HCT116 (cell line): Measurements from ENCODE around the gene CCDC28B. TPM values are rescaled to one million over a fixed set of nuclear protein-coding genes. Genes with fewer than 3 reads are reported as not detected.
"Not testable (repeated sequence)": the region's sequence is repeated elsewhere in the genome, so short reads cannot be mapped to it uniquely, and the experiment has no call there.

Source experiments
- ATAC-seq: fragments of 200-7000 bp; cut with Tn5 transposase; 2 replicates; pipeline ENCODE4 v1.9.1; 2020; ENCODE audit warnings: mild to moderate bottlenecking, moderate library complexity
- BruUV-seq: library from RNA; stranded (reverse); fragments of 400-500 nt; replicated peaks from 2 replicates; lab custom pipeline; 2021; lab: Mats Ljungman, UMichigan
- CTCF ChIA-PET: fragments of 300-600 bp; sonication (Branson Sonifier 250); formaldehyde crosslinking; loops from one replicate; lab custom pipeline; 2021; ENCODE audit warnings: antibody characterized with exemption; lab: Charles Lee
- POLR2A ChIA-PET: fragments of 300-600, 350-600 bp; sonication (Branson Sonifier 250); formaldehyde crosslinking; loops from one replicate; lab custom pipeline; 2021; ENCODE audit warnings: antibody characterized with exemption; lab: Charles Lee
- RAD21 ChIA-PET, 2 experiments: fragments of 300-600 bp; sonication (Branson Sonifier 250); formaldehyde crosslinking; loops; one replicate each; lab custom pipeline; 2023; ENCODE audit warnings: low total read pairs in 2 of 2; ENCODE audit not compliant: uncharacterized antibody in 2 of 2, unreplicated experiment in 2 of 2, low non-redundant PET in 1 of 2; lab: Charles Lee
- DNase-seq: peaks from one replicate; pipeline ENCODE4 v3.0.0-alpha.2; 2010; ENCODE audit warnings: low read depth, low spot score
- H2AFZ ChIP-seq: fragments of 200-600 bp; shearing (Covaris generic), sonication (generic); 2 replicates; pipeline ENCODE4 v1.6.1; 2017; ENCODE audit warnings: low read depth, mixed run types, mixed read lengths, antibody characterized with exemption, low read length; ENCODE audit not compliant: poor library complexity, severe bottlenecking
- H3K27ac ChIP-seq: 2 replicates; pipeline ENCODE4 v1.5.1; 2012; ENCODE audit warnings: low read depth, low read length
- H3K27me3 ChIP-seq: fragments of 200-600 bp; sonication (generic); 2 replicates; pipeline ENCODE4 v1.6.1; 2016; ENCODE audit warnings: mixed run types, low read length, mixed read lengths; ENCODE audit not compliant: insufficient read depth
- H3K36me3 ChIP-seq, 2 experiments: fragments of 200-500 bp in 1 of 2; fragments of 200-600 bp in 1 of 2; sonication (Bioruptor generic) in 1 of 2; sonication (generic) in 1 of 2; 2 replicates each; pipeline versions ENCODE4 v1.5.1 to v1.6.1; 2014 to 2016; ENCODE audit warnings: low read length in 2 of 2, inconsistent platforms in 1 of 2, mixed read lengths in 1 of 2, mixed run types in 1 of 2; ENCODE audit not compliant: insufficient read depth in 2 of 2, control insufficient read depth in 1 of 2
- H3K4me1 ChIP-seq, 2 experiments: fragments of 200-600 bp in 1 of 2; sonication (generic) in 1 of 2; 2 replicates each; pipeline versions ENCODE4 v1.5.1 to v1.6.1; 2012 to 2017; ENCODE audit warnings: low read length in 2 of 2, inconsistent platforms in 1 of 2, mild to moderate bottlenecking in 1 of 2, mixed read lengths in 1 of 2, mixed run types in 1 of 2, moderate library complexity in 1 of 2; ENCODE audit not compliant: insufficient read depth in 2 of 2, control insufficient read depth in 1 of 2
- H3K4me2 ChIP-seq: fragments of 200-600 bp; sonication (generic); 2 replicates; pipeline ENCODE4 v1.6.1; 2017; ENCODE audit warnings: mixed run types, low read length, mixed read lengths
- H3K4me3 ChIP-seq, 2 experiments: fragments of 200-600 bp in 1 of 2; sonication (generic) in 1 of 2; replicated peaks in 1 of 2; 2 replicates each; pipeline ENCODE4 v1.5.1; 2011 to 2016; ENCODE audit warnings: low read length in 2 of 2, control low read depth in 1 of 2, low read depth in 1 of 2, mild to moderate bottlenecking in 1 of 2, mixed read lengths in 1 of 2, mixed run types in 1 of 2
- H3K79me2 ChIP-seq: fragments of 200-600 bp; sonication (generic); 2 replicates; pipeline ENCODE4 v1.6.1; 2017; ENCODE audit warnings: mild to moderate bottlenecking, mixed run types, low read length, moderate library complexity, mixed read lengths; ENCODE audit not compliant: insufficient read depth
- H3K9ac ChIP-seq: fragments of 200-600 bp; sonication (generic); 2 replicates; pipeline ENCODE4 v1.6.1; 2016; ENCODE audit warnings: low read length, mixed read lengths
- H3K9me2 ChIP-seq: fragments of 200-600 bp; sonication (generic), shearing (Covaris generic); 2 replicates; pipeline ENCODE4 v1.6.1; 2017; ENCODE audit warnings: mixed run types, mild to moderate bottlenecking, moderate library complexity; ENCODE audit not compliant: insufficient read depth
- H3K9me3 ChIP-seq, 2 experiments: fragments of 200-500 bp in 1 of 2; fragments of 200-600 bp in 1 of 2; sonication (Bioruptor generic) in 1 of 2; sonication (generic) in 1 of 2; 2 replicates each; pipeline ENCODE4 v1.6.1; 2014 to 2017; ENCODE audit warnings: low read length in 2 of 2, mixed read lengths in 2 of 2, inconsistent platforms in 1 of 2, low read depth in 1 of 2, mild to moderate bottlenecking in 1 of 2, mixed run types in 1 of 2, moderate library complexity in 1 of 2; ENCODE audit not compliant: control insufficient read depth in 1 of 2, insufficient read depth in 1 of 2
- H4K20me1 ChIP-seq: fragments of 200-600 bp; sonication (generic), shearing (Covaris generic); 2 replicates; pipeline ENCODE4 v1.6.1; 2017; ENCODE audit warnings: mixed run types, mild to moderate bottlenecking, moderate library complexity; ENCODE audit not compliant: insufficient read depth
- EGR1 ChIP-seq: IDR thresholded peaks from 2 replicates; pipeline ENCODE4 v1.6.1; 2012; ENCODE audit warnings: low read depth
- POLR2A ChIP-seq: IDR thresholded peaks from 2 replicates; pipeline ENCODE4 v1.7.0; 2011; ENCODE audit warnings: borderline replicate concordance; ENCODE audit not compliant: insufficient read depth, insufficient read length; ENCODE audit errors: extremely low read depth
- SP1 ChIP-seq: IDR thresholded peaks from 2 replicates; pipeline ENCODE4 v1.6.1; 2012; ENCODE audit warnings: low read depth
- SRF ChIP-seq: IDR thresholded peaks from 2 replicates; pipeline ENCODE4 v1.6.1; 2012; ENCODE audit warnings: low read depth
- ZBTB33 ChIP-seq: IDR thresholded peaks from 2 replicates; pipeline ENCODE4 v1.6.1; 2011; ENCODE audit warnings: mild to moderate bottlenecking, low read length, moderate library complexity; ENCODE audit not compliant: insufficient replicate concordance; ENCODE audit errors: extremely low read depth
- intact Hi-C: fragments of 100-400 bp; cut with micrococcal nuclease; formaldehyde crosslinking; loops from 2 replicates; pipeline ENCODE4 v1.10.0; 2022
- total RNA-seq: library from RNA; stranded (reverse); gene quantifications from one replicate; pipeline ENCODE4 v1.2.1, GENCODE V29; 2021; ENCODE audit not compliant: unreplicated experiment

The CCDC28B gene
- total RNA-seq, 1 experiment from 2014 or later = 5.9 TPM

- H3K4me3 ChIP-seq, H3K27ac ChIP-seq, CTCF ChIA-PET, H4K20me1 ChIP-seq, H3K4me1 ChIP-seq, H3K4me2 ChIP-seq, H3K9ac ChIP-seq, BruUV-seq, RAD21 ChIA-PET, H3K9me3 ChIP-seq, H2AFZ ChIP-seq, H3K79me2 ChIP-seq, H3K9me2 ChIP-seq, ATAC-seq, DNase-seq, H3K27me3 ChIP-seq, POLR2A ChIA-PET, intact Hi-C loops: not testable (repeated sequence)
- peaks cover 18 to 50% of the 10 kb centered on the region in 2 experiments; a peak in 3 of 4 replicates for H3K36me3 ChIP-seq
These were observed 34.8 kb upstream of the CCDC28B start for GRCh38 chr1:32165633-32166032.

GRCh38 chr1:32170991-32171390, 29.4 kb upstream of the CCDC28B start:
- DNase-seq (no peak), ATAC-seq (no peak)
- H3K4me2 ChIP-seq = no peak overlapping the region
- no peak overlapping the region for H3K27ac ChIP-seq
- H3K4me3 ChIP-seq = no peak overlapping the region
- TF ChIP-seq SP1 (no peak), POLR2A (no peak), ZBTB33 (no peak), EGR1 (no peak), SRF (no peak)
- H4K20me1 ChIP-seq = no peaks in the 10 kb centered on the region
- CTCF ChIA-PET = no interaction called here
- no peaks in the 10 kb centered on the region for H3K9me3 ChIP-seq
- peaks cover 0 to 10% of the 10 kb centered on the region in 2 experiments; a peak in 2 of 4 replicates for H3K4me1 ChIP-seq
- H3K79me2 ChIP-seq = no peaks in the 10 kb centered on the region
- intact Hi-C loops = no loop called here
- POLR2A ChIA-PET = no interaction called here
- H3K9ac ChIP-seq = no peak overlapping the region
- no TSS peak for BruUV-seq
- no peaks in the 10 kb centered on the region for H3K9me2 ChIP-seq
- H3K36me3 ChIP-seq = peaks cover 22 to 28% of the 10 kb centered on the region in 2 experiments
- H3K27me3 ChIP-seq = no peaks in the 10 kb centered on the region
- no peak overlapping the region for H2AFZ ChIP-seq
- RAD21 ChIA-PET = no interaction called here
